Myocyte (in vitro differentiated cells): ENCODE data around the gene PLXNB3. TPM values are rescaled to one million over a fixed set of nuclear protein-coding genes. Genes with fewer than 3 reads are reported as not detected.

Experiments used
- DNase-seq: peaks from one replicate; pipeline ENCODE4 v3.0.0-alpha.2; 2012; ENCODE audit warnings: low read depth
- total RNA-seq: library from RNA; depleted of rRNA; stranded (reverse); fragments of >200 nt; gene quantifications from 2 replicates; pipeline ENCODE4 v1.2.3, GENCODE V29; 2014

The PLXNB3 gene
- total RNA-seq, 1 donor from 2014 or later: 5.1 TPM

DNA sequence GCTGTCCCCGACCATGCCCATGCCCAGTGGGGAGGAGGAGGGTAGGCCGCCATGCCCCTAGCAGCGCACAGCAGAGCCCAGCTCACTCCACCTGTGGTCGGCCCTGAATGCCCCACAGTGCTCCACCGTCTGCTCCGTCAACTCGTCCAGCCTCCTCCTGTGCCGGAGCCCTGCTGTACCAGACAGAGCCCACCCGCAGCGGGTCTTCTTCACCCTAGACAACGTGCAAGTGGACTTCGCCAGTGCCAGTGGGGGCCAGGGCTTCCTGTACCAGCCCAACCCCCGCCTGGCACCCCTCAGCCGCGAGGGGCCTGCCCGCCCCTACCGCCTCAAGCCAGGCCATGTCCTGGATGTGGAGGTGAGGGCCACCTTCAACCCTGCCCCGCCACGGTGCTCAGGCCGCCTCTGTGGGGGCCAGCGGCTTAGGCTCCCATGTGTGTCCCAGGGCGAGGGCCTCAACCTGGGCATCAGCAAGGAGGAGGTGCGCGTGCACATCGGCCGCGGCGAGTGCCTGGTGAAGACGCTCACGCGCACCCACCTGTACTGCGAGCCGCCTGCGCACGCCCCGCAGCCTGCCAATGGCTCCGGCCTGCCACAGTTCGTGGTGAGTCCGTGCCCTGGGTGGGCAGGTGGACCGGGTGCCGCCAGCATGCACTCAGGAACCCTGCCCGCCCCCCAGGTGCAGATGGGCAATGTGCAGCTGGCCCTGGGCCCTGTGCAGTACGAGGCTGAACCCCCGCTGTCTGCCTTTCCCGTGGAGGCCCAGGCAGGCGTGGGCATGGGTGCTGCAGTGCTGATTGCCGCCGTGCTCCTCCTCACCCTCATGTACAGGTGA is 9.9 kb downstream of the PLXNB3 start:
- DNase-seq: no peak

DNA sequence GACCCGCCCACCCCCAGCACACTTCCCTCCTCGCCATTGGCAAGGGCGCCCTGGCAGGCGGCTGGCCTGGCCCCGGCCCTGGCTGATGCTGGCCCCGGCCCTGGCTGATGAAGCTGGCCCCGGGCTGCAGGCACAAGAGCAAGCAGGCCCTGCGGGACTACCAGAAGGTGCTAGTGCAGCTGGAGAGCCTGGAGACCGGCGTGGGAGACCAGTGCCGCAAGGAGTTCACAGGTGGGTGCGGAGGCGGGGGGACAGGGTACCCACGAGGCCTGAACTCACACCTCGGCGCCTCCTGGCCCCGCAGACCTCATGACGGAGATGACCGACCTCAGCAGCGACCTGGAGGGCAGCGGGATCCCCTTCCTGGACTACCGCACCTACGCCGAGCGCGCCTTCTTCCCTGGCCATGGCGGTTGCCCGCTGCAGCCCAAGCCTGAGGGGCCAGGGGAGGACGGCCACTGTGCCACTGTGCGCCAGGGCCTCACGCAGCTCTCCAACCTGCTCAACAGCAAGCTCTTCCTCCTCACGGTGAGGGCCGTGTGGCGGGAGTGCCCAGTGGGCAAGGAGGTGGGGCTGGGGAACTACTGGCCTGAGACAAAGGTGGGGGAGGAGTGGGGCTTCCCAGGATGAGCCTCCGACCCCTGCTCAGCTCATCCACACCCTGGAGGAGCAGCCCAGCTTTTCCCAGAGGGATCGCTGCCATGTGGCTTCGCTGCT is 10.7 kb downstream of the PLXNB3 start:
- no peak for DNase-seq

DNA sequence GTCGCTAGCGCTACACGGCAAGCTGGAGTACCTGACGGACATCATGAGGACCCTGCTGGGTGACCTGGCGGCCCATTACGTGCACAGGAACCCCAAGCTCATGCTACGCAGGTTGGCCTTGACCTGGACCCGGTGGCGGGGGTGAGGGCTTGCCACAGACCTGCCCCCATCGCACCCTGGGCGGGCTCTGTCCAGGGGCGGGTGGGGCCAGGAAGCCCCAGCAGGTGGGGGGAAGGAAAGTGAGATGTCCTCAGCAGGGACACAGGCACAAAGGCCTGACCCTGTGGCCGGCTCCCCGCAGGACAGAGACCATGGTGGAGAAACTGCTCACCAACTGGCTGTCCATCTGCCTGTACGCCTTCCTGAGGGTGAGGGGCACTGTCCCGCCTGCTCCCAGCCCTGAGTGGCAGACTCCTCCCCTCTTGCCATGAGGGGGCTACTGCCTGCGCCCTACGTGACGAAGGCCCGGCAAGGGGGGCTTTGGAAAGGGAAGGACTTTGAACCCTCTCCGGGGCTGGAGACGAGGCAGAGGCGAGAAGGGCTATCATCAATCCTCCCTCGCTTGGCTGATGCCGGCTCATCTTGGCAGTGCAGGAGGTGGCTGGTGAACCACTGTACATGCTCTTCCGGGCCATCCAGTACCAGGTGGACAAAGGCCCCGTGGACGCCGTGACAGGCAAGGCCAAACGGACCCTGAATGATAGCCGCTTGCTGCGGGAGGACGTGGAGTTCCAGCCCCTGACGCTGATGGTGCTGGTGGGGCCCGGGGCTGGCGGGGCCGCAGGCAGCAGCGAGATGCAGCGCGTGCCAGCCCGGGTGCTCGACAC is 11.5 kb downstream of the PLXNB3 start:
- no peak for DNase-seq

DNA sequence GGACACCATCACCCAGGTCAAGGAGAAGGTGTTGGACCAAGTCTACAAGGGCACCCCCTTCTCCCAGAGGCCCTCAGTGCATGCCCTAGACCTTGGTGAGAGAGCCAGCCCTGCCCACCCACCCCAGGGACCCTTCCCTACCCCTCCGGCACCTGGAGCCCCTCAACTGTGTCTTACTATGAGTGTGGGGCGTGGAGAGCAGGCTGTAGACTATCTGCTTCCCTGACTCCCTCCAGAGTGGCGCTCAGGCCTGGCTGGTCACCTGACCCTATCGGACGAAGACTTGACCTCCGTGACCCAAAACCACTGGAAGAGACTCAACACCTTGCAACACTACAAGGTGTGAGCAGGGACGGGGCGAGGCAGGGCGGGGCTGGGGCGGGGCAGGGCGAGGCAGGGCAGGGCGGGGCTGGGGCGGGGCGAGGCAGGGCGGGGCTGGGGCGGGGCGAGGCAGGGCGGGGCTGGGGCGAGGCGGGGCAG is 12.1 kb downstream of the PLXNB3 start:
- DNase-seq: no peak

DNA sequence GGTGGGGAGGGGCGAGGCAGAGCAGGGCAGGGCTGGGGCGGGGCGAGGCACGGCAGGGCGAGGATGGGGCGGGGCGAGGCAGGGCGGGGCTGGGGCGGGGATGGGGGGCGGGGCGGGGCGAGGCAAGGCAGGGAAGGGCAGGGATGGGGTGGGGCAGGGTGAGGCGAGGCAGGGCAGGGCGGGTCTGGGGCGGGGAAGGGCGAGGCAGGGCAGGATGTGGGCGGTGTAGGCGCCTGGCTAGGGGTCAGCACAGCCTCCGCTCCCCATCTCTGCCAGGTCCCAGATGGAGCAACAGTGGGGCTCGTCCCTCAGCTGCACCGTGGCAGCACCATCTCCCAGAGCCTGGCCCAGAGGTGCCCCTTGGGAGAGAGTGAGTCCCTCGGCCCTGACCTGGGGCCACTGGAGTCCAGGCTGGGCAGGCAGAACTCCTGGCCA is 12.6 kb downstream of the PLXNB3 start:
- DNase-seq: no peak

DNA sequence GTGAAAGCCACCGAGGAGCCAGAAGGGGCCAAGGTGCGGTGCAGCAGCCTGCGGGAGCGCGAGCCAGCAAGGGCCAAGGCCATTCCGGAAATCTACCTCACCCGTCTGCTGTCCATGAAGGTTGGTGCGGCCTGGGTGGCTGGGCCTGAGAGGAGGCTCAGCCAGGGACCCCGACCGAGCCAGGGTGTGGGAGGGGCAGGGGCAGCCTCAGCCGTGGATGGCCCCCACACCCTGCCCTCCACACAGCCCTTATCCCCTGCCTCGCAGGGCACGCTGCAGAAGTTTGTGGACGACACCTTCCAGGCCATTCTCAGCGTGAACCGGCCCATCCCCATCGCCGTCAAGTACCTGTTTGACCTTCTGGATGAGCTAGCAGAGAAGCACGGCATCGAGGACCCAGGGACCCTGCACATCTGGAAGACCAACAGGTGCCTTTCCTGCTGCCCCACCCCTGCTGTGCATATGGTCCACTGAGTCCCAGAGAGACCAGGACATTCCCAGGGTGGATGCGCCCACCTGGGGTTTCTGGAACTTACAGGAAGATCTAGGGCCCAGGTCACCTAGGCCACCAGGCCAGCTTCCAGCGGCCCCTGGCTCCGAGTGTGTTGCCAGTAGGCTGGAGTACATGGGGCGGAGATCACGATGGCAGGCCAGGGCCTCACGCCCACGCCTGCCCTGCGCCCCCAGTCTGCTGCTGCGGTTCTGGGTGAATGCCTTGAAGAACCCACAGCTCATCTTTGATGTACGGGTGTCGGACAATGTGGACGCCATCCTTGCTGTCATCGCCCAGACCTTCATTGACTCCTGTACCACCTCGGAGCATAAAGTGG is 13.4 kb downstream of the PLXNB3 start:
- DNase-seq: no peak

DNA sequence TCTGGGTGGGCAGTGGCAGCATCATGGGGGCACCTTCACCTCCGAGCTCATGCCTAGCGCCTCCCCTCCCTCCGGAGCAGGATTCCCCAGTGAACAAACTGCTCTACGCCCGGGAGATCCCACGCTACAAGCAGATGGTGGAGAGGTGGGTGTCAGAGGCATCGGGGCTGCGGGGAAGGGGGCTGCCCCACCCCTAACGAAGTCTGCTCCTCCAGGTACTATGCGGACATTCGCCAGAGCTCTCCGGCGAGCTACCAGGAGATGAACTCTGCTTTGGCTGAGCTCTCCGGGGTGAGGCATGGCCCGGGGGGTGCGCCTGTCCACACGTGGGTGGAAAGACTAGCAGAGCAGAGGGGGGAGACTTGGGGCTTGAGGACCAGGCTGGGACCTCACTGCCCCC is 14.1 kb downstream of the PLXNB3 start:
- DNase-seq: no peak

DNA sequence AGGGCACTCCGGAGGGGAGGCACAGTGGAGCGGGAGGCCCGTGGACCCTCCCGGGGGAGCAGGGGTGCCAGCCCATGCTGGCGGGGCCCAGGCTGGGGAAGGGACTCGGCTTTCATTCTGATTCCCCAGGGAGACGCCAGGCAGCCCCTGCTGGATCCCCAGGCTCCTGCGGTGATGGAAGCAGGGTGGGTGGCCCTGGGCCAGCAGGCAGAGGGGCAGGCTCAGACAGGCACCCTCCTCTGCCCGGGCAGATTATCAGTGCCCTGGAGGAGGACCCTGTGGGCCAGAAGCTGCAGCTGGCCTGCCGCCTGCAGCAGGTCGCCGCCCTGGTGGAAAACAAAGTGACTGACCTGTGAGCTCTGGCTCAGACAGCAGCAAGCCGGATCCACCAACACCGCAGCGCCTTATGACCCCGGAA is 14.6 kb downstream of the PLXNB3 start:
- no peak for DNase-seq

DNA sequence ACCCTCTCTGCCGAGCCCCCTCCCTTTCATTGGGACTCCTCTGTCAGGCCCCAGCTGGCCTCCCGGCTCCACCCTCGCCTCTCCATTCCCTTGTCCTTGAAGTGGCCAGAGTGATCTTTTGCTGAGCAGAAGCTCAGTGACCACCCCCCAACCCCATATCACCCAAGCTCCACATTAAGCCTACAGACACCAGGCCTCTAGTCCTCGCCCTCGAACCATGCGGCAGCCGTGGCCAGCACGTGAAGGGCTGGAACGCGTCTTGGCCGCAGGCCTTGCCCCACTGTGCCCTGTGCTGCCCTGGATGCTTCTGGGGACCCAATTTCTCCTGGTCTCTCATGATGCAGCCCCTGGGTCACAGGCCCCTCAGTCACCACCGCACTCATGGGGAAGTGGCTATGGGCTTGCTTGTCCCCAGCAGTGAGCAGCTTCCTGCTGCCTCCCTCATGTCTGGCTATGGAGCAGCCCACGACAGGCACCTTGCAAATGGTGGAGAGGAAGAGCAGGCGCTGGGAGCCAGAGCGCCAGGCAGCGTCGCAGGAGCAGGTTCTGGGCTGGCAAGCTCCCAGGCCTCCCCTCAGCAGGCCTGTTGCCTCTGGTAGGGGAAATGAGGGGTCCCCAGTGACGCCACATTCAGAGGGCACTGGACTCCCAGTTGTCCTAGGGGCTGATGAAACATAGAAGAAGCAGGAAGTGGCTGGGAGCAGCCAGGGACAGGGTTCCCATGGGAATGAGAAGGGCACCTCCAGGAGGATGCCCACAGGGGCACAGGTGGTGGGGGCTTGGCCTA is 16.0 kb downstream of the PLXNB3 start:
- peak; percentile 57 for DNase-seq

DNA sequence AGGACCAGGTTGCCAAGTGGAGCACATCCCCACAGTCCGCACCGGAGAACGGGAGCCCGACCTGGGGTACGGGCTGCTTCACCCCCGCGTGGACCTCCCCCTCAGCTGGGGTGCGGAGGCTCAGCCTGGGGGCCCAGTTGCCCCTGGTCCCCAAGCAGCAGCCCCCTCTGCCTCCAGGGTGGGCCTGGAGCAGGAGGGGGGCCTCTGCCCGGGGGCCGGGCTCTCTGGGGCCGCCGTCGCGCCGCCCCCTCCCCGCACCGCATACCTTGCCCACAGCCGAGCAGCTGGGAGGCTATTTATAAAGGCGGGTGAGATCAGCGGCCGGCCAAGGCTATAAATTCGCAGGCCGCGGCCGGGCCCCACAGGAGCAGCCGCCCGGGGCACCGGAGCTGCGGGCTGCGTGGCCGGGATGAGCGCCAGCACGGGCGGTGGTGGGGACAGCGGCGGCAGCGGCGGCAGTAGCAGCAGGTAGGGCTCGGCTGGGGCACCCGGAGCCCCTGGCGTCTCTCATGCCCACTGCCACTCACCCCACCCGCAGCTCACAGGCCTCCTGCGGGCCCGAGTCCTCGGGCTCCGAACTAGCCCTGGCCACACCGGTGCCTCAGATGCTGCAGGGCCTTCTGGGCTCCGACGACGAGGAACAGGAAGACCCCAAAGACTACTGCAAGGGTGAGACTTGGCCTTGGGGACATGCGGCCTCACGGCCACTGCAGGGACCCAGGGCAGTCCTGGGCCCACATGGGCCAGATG is 16.8 kb downstream of the PLXNB3 start, which contains the start of gene SRPK3:
Gene SRPK3, plus strand, starts transcription at position 364 of the 750 bp plus-strand sequence. Its CDS starts 46 bp downstream, at position 410.
- peak; percentile 81 for DNase-seq

DNA sequence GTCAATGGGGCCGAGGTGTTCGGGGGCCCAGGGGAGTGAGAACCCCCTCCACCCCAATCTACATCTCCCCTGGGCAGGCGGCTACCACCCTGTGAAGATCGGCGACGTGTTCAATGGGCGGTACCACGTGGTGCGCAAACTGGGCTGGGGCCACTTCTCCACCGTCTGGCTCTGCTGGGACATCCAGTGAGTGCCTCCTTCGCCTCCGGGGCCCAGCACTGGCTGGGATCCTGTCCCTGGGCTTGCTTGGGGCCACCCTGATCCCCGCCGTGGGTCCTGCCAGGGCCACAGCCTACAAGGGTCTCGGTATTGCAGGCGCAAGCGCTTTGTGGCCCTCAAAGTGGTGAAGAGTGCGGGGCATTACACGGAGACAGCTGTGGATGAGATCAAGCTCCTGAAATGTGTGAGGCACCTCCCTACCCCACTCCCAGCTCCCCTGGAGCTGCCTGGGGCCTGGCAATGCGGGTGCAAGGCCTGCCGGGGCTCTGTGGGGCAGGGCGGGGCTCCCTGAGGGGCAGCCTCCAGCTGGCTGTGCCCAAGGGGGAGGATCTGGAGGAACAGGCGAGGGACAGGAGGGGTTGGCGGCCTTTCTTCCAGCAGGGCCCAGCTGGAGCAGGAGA is 17.5 kb downstream of the PLXNB3 start:
- peak; percentile 75 for DNase-seq

DNA sequence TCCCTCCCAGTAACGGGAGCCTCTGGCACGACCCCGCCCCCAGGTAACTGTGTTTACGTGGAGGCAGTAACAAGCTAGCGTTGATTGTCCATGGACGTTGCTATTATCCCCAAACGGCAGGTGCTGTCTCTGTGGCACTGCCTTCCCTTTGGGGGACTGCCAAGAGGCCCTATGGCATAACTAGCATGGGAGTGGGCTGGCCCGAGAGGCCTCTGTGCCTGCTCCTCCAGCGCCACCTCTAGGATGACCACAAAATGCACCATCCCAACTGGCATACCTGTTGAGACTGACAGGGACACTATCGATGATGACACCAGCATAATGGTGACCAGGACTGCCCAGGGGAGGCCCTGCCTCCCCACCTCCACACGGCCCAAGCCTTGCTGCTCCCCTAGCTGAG is 18.3 kb downstream of the PLXNB3 start:
- peak; percentile 79 for DNase-seq

DNA sequence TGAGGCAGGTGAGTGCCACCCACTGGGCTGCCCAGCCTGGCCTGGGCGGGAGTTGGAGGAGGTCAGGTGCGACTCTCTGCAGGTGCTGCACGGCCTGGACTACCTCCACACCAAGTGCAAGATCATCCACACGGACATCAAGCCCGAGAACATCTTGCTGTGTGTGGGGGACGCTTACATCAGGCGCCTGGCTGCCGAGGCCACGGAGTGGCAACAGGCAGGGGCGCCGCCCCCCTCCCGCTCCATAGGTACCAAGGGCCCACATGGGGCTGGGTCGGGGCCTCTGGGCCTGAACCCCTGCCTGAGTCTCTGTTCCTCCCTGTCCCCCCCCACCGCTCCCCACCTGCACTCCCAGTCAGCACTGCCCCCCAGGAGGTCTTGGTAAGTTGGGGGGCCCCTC is 18.8 kb downstream of the PLXNB3 start:
- DNase-seq: no peak

DNA sequence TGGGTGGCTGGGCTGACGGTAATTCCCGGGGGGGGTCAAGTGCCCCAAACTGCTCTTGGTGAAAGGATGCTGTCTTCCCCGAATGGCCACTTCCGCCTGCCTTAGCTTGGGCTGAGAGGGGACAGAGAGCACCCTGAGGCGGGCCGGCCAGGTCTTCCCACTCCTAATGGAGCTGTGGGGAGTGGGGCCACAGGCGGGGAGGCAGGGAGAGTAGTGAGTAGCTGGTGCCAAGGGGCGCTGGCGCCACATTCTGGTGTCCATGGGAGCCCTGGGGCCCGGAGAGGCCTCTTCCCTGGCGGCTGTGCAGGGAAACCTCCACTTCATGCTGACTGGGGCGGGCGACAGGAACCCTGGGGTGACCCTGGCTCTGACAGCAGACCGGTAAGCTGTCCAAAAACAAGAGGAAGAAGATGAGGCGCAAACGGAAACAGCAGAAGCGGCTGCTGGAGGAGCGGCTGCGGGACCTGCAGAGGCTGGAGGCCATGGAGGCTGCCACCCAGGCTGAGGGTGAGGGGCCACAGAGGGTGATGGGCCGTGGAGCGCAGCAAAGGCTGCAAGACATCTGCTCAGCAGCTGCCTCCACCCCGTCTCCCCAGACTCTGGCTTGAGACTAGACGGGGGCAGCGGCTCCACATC is 19.4 kb downstream of the PLXNB3 start:
- no peak for DNase-seq

DNA sequence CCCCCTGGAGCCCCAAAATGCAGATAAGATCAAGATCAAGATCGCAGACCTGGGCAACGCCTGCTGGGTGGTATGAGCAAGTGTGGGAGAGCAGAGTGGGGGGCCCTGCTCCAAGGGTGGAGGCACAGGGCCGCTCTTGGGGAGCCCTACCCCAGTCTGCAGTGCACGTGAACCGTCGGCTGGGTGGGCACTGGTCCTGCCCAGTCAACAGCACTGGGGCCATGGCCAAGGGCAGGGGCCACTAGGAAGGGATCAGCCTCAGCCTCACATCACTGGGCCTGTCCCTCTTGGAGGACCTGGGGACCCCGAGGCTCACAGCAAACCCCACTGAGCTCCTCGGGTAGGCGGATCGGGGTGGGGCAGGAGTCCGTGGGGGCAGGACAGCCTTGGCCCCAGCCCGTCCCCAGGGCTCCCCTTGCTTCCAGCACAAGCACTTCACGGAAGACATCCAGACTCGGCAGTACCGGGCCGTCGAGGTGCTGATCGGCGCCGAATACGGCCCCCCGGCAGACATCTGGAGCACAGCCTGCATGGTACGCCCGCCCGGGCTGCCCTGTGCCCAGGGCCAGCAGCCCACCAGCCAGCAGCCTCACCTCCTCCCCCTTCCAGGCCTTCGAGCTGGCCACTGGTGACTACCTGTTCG is 20.4 kb downstream of the PLXNB3 start:
- no peak for DNase-seq

DNA sequence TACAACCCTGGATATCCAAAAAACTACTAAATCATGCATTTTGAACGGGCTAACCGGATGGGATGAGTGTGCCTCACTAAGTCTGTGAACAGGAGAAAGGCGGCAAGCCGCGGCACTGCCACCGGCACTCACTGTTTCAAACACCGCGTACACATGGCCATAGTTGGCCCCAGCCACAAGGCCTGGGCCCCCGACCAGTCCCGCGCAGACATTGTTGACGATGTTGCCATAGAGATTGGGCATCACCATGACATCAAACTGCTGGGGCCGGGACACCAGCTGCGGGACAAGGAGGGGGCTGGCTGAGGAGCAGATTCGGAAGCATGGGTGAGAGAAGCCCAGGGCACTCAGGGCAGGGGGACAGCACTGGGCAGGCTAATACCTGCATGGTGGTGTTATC is 22.6 kb downstream of the PLXNB3 start:
- DNase-seq: no peak

DNA sequence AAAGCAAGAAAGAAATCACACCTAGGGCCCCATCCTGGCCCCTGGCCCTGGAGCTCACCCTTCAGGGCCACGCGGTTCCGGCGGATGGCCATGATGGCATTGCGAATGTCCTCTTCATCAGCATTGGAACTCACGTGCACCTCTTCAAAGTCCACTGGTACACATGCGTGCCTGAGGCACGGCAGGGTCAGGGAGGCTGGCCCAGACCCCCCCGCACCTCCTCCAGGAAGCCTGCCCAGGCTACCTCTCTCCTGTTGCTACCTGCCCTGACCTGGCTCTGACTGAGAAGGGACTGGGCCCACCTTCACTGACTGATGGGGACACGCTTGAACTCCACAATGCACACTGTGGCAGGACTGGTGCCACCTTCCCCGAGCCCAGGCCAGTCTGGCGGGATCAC is 25.6 kb downstream of the PLXNB3 start:
- DNase-seq: no peak
